Loucy (cell line): ENCODE results near the gene NEMP2.
A peak's percentile ranks its signal among the peaks of the same experiment; 100 is the strongest.

ENCODE experiments used
- H2AFZ ChIP-seq: fragments of 200-600 bp; sonication (generic); 2 replicates; pipeline ENCODE4 v1.6.0; 2016; ENCODE audit warnings: antibody characterized with exemption, mild to moderate bottlenecking, low read length, moderate library complexity
- H3F3A ChIP-seq: fragments of 200-600 bp; 2 replicates; pipeline ENCODE4 v1.6.0; 2016; ENCODE audit warnings: antibody characterized with exemption, low read depth, mild to moderate bottlenecking
- H3K27me3 ChIP-seq: fragments of 200-600 bp; sonication (generic); 2 replicates; pipeline ENCODE4 v1.6.1; 2014; ENCODE audit warnings: low read length, mild to moderate bottlenecking; ENCODE audit not compliant: insufficient read depth, poor library complexity, severe bottlenecking
- H3K36me3 ChIP-seq: fragments of 200-600 bp; sonication (generic); 2 replicates; pipeline ENCODE4 v1.6.1; 2016; ENCODE audit warnings: low read length; ENCODE audit not compliant: insufficient read depth
- H3K4me1 ChIP-seq: fragments of 200-600 bp; sonication (generic); 2 replicates; pipeline ENCODE4 v1.5.1; 2014; ENCODE audit warnings: low read length, mild to moderate bottlenecking; ENCODE audit not compliant: insufficient read depth, poor library complexity, severe bottlenecking
- H3K4me2 ChIP-seq: fragments of 200-600 bp; sonication (generic); 2 replicates; pipeline ENCODE4 v1.6.0; 2014; ENCODE audit warnings: antibody characterized with exemption, low read length, low read depth, mild to moderate bottlenecking; ENCODE audit not compliant: poor library complexity, severe bottlenecking
- H3K4me3 ChIP-seq: fragments of 200-600 bp; sonication (generic); 2 replicates; pipeline ENCODE4 v1.5.1; 2014; ENCODE audit warnings: low read length, mild to moderate bottlenecking, mixed read lengths; ENCODE audit not compliant: poor library complexity, severe bottlenecking
- H3K79me2 ChIP-seq: fragments of 200-600 bp; sonication (generic); 2 replicates; pipeline ENCODE4 v1.6.1; 2014; ENCODE audit warnings: low read length; ENCODE audit not compliant: insufficient read depth
- H3K9ac ChIP-seq: fragments of 200-600 bp; sonication (generic); 2 replicates; pipeline ENCODE4 v1.6.0; 2014; ENCODE audit warnings: mild to moderate bottlenecking, low read depth, low read length, moderate library complexity; ENCODE audit not compliant: poor library complexity, severe bottlenecking
- H3K9me2 ChIP-seq: fragments of 200-600 bp; sonication (generic); replicated peaks from 2 replicates; pipeline ENCODE4 v1.6.1; 2016; ENCODE audit warnings: low read depth, low read length, mixed read lengths
- H3K9me3 ChIP-seq: fragments of 200-600 bp; sonication (generic); 2 replicates; pipeline ENCODE4 v1.6.1; 2014; ENCODE audit warnings: mild to moderate bottlenecking, antibody characterized with exemption, low read length, low read depth; ENCODE audit not compliant: insufficient read depth
- H4K20me1 ChIP-seq: fragments of 200-600 bp; sonication (generic); 2 replicates; pipeline ENCODE4 v1.6.0; 2014; ENCODE audit warnings: antibody characterized with exemption, low read length, mild to moderate bottlenecking; ENCODE audit not compliant: insufficient read depth, poor library complexity, severe bottlenecking
- CTCF ChIP-seq: fragments of 200-600 bp; sonication (generic); conservative IDR thresholded peaks from 2 replicates; pipeline ENCODE4 v1.5.1; 2014; ENCODE audit warnings: mild to moderate bottlenecking, antibody characterized with exemption, low read length
- EZH2phosphoT487 ChIP-seq: fragments of 200-600 bp; IDR thresholded peaks from 2 replicates; pipeline ENCODE4 v1.6.1; 2018; ENCODE audit warnings: antibody characterized with exemption, mild to moderate bottlenecking, moderate library complexity, borderline replicate concordance

The NEMP2 gene

DNA sequence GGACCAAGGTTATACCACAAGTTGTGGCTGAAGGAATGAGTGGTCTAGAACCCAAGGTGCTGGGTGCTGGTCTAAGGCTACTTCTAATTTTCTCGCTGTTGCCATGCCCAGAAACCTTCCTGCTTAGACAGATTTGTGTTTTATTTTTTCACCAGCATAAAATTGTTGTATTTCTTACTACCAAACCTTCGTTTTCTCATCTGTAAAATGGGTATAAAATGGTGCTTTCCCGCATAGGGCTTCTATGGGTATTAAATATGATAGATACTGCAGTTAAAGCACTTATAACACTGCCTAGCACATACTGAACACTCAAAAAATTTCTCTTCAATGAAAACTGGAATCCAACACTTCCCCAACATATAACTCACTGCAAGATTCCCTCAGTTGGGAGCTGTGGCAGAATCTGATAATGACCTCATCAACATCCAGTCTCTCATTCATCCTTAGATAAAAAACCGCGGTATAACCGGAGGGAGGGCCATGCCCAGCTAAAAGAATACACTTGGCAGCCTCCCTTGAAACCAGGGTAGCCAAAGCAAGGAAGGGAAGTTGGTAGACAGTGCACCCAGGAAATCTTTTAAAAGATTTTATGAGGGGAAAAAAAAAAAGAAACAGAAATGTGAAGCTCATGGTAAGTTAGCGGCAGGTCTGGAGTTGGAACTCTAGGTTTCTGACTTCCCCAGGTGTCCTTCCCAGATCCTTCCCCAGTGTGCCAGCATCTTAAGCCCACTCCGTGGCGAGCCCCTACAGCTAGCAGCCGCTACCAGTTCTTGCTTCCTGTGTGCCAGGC is 1.2 kb downstream of the NEMP2 start:
- Histone ChIP-seq H3F3A (peaks cover 9% of the 10 kb centered on the region), H4K20me1 (no peaks in the 10 kb centered on the region), H3K9me2 (no peaks in the 10 kb centered on the region), H3K9me3 (0 out of 2 replicates have a peak, but pooled peaks cover 4% of the 10 kb centered on the region), H2AFZ (peak overlapping the region; percentile 76; the same call in 1 of the 2 replicates), H3K27me3 (no peaks in the 10 kb centered on the region), H3K79me2 (peaks cover 39% of the 10 kb centered on the region), H3K4me3 (peak overlapping the region; percentile 83), H3K4me2 (peak overlapping the region; percentile 88), H3K4me1 (peaks cover 57% of the 10 kb centered on the region), H3K36me3 (no peaks in the 10 kb centered on the region), H3K9ac (peak overlapping the region; percentile 94)
- TF ChIP-seq CTCF = no peak
- TF ChIP-seq EZH2phosphoT487 = no peak

GRCh38 chr2:190532581-190532980 is 1.9 kb downstream of the NEMP2 start:
- Histone ChIP-seq H4K20me1 (no peaks in the 10 kb centered on the region), H3K4me3 (peak overlapping the region; percentile 83), H3K4me1 (peaks cover 57% of the 10 kb centered on the region), H3K4me2 (peak overlapping the region; percentile 88), H3K79me2 (peaks cover 39% of the 10 kb centered on the region), H3K9me3 (no peaks in the 10 kb centered on the region), H3K36me3 (no peaks in the 10 kb centered on the region), H3K27me3 (no peaks in the 10 kb centered on the region), H3K9me2 (no peaks in the 10 kb centered on the region), H3F3A (peaks cover 9% of the 10 kb centered on the region), H3K9ac (peak overlapping the region; percentile 94), H2AFZ (no peak overlapping the region)
- TF ChIP-seq EZH2phosphoT487 (no peak), CTCF (no peak)

- TF ChIP-seq CTCF = no peak
- TF ChIP-seq EZH2phosphoT487 = no peak
- peaks cover 21% of the 10 kb centered on the region for H3K79me2 ChIP-seq
These were observed 4.1 kb downstream of the NEMP2 start for GRCh38 chr2:190530248-190530900.

More at GRCh38 chr2:190530248-190530900, 4.1 kb downstream of the NEMP2 start:
- Histone ChIP-seq H3K4me3 (peak overlapping the region; percentile 60), H3K9ac (peak overlapping the region; percentile 94), H3K4me1 (peaks cover 51% of the 10 kb centered on the region), H2AFZ (no peak overlapping the region), H4K20me1 (no peaks in the 10 kb centered on the region), H3K4me2 (peak overlapping the region; percentile 88), H3K9me2 (no peaks in the 10 kb centered on the region), H3K9me3 (no peaks in the 10 kb centered on the region), H3K36me3 (no peaks in the 10 kb centered on the region), H3F3A (peaks cover 9% of the 10 kb centered on the region), H3K27me3 (no peaks in the 10 kb centered on the region)
